Thyroid gland (tissue), 4 donors: ENCODE results near the gene GALE.

ENCODE experiments used
- CTCF ChIP-seq, 6 experiments: fragments of 200-600 bp in 3 of 6; fragments of 450-650 bp in 3 of 6; sonication (generic) in 3 of 6; IDR thresholded peaks; one replicate each; pipeline ENCODE4 v1.5.1; 2016 to 2019; ENCODE audit warnings: antibody characterized with exemption in 6 of 6, mild to moderate bottlenecking in 2 of 6, inconsistent platforms in 1 of 6, moderate library complexity in 1 of 6
- POLR2A ChIP-seq, 2 donors: fragments of 450-650 bp; IDR thresholded peaks; one replicate each; pipeline ENCODE4 v1.6.1; 2017; ENCODE audit warnings: antibody characterized with exemption in 2 of 2, mild to moderate bottlenecking in 2 of 2, moderate library complexity in 1 of 2

DNA sequence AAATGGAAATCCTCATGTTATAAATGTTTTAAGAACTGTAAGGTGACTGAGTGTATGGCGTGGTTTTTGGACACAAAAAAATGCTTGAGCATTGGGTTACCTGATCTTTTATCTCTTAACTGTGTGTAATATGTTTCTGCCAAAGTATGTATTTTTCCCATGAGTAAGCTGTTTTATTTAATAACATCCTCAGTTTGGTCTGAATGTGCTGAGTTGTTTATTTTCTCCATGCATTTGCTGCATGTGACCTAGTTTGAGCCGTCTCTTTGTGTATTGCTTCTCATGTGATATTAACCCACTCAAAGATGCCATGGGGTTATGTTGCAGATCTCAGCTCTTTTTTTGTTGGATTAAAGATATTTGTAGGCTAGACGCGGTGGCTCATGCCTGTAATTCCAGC is 15.7 kb downstream of the GALE start:
- no peak for TF ChIP-seq POLR2A (IDR thresholded peaks at IDR 0.05)
- no peak for TF ChIP-seq CTCF (IDR thresholded peaks at IDR 0.05)
